ENCODE results near the gene HAO1. TPM values are rescaled to one million over a fixed set of nuclear protein-coding genes. Genes with fewer than 3 reads are reported as not detected.

The HAO1 gene
- total RNA-seq, 1 experiment from 2014 or later = not detected

GRCh38 chr20:7938058-7938457 is 2.2 kb downstream of the HAO1 start:
- no peak overlapping the region for H3K4me3 Mint-ChIP-seq (ENCODE audit: unreplicated experiment)
- no peaks in the 10 kb centered on the region for H3K27me3 Mint-ChIP-seq (ENCODE audit: insufficient read depth, unreplicated experiment)
- no TSS peak for BruUV-seq (replicated peaks)
- H3K27ac Mint-ChIP-seq (ENCODE audit: low read depth, unreplicated experiment) = no peak overlapping the region
- ChIA-PET CTCF (interaction anchor here (0.6 to 11.9 kb wide), 12 partner anchors 11 to 1164 kb away, joined by 3 to 277 read pairs (median 5); no protein-coding TSS in a partner anchor), POLR2A (interaction anchor here (0.8 to 2.5 kb wide), 4 partner anchors 9 to 785 kb away, joined by 3 to 19 read pairs (median 4); partner anchors contain the start of gene TMX4)
- DNase-seq (ENCODE audit: unreplicated experiment) = no peak
- TF ChIP-seq, protein P1, sequence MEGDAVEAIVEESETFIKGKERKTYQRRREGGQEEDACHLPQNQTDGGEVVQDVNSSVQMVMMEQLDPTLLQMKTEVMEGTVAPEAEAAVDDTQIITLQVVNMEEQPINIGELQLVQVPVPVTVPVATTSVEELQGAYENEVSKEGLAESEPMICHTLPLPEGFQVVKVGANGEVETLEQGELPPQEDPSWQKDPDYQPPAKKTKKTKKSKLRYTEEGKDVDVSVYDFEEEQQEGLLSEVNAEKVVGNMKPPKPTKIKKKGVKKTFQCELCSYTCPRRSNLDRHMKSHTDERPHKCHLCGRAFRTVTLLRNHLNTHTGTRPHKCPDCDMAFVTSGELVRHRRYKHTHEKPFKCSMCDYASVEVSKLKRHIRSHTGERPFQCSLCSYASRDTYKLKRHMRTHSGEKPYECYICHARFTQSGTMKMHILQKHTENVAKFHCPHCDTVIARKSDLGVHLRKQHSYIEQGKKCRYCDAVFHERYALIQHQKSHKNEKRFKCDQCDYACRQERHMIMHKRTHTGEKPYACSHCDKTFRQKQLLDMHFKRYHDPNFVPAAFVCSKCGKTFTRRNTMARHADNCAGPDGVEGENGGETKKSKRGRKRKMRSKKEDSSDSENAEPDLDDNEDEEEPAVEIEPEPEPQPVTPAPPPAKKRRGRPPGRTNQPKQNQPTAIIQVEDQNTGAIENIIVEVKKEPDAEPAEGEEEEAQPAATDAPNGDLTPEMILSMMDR (IDR thresholded peaks at IDR 0.05; ENCODE audit: unreplicated experiment) = no peak
- H3K9me3 Mint-ChIP-seq (ENCODE audit: unreplicated experiment) = no peaks in the 10 kb centered on the region
- intact Hi-C loops (cut with micrococcal nuclease) = loop anchor here (5.0 kb wide), 1 partner anchor 194 kb away; the partner anchor contains the start of gene PLCB1
- H3K4me1 Mint-ChIP-seq (ENCODE audit: insufficient read depth, unreplicated experiment) = no peaks in the 10 kb centered on the region
- no peaks in the 10 kb centered on the region for H3K36me3 Mint-ChIP-seq (ENCODE audit: insufficient read depth, unreplicated experiment)

GRCh38 chr20:7937328-7937727 is 2.9 kb downstream of the HAO1 start:
- Mint-ChIP-seq H3K36me3 (ENCODE audit: insufficient read depth, unreplicated experiment) (no peaks in the 10 kb centered on the region), H3K9me3 (ENCODE audit: unreplicated experiment) (no peaks in the 10 kb centered on the region), H3K4me1 (ENCODE audit: insufficient read depth, unreplicated experiment) (no peaks in the 10 kb centered on the region), H3K4me3 (ENCODE audit: unreplicated experiment) (no peak overlapping the region), H3K27me3 (ENCODE audit: insufficient read depth, unreplicated experiment) (no peaks in the 10 kb centered on the region), H3K27ac (ENCODE audit: low read depth, unreplicated experiment) (no peak overlapping the region)
- CTCF ChIA-PET = interaction anchor here (0.6 to 11.9 kb wide), 34 partner anchors 8 to 1171 kb away, joined by 3 to 277 read pairs (median 5); no protein-coding TSS in a partner anchor
- POLR2A ChIA-PET = interaction anchor here (1.0 to 2.5 kb wide), 3 partner anchors 8 to 785 kb away, joined by 3 to 19 read pairs (median 4); partner anchors contain the start of gene TMX4
- no TSS peak for BruUV-seq (replicated peaks)
- TF ChIP-seq, protein P1 (IDR thresholded peaks at IDR 0.05; ENCODE audit: unreplicated experiment) = no peak
- DNase-seq (ENCODE audit: unreplicated experiment) = no peak
- intact Hi-C loops (cut with micrococcal nuclease) = loop anchor here (2.0 to 5.0 kb wide), 2 partner anchors 195 to 451 kb away; partner anchors contain the start of gene PLCB1

DNA sequence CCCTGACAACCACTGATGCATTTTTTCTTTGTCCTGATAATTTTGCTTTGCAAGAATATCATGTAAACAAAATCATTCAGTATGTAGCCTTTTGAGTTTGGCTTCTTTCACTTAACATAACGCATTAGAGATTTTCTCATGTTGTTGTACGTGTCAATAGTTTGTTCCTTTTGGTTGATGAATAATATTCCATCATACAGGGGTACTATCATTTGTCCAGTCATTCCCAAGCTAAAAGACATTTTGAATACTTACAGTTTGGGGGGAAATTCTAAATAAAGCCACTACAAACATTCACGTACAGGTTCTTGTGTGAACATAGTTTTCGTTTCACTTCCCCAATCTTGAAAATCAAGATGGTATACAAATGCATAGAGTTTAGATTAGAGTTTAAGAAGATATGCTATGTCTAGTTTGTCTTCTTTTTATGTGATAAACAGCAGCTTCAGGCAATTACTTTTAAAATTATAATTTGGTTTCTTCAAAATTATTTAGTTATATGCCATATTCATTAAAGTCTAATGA is 5.2 kb downstream of the HAO1 start:
- H3K27me3 Mint-ChIP-seq (ENCODE audit: insufficient read depth, unreplicated experiment) = no peaks in the 10 kb centered on the region
- no peak overlapping the region for H3K27ac Mint-ChIP-seq (ENCODE audit: low read depth, unreplicated experiment)
- H3K36me3 Mint-ChIP-seq (ENCODE audit: insufficient read depth, unreplicated experiment) = no peaks in the 10 kb centered on the region
- CTCF ChIA-PET = interaction anchor here (0.6 to 11.9 kb wide), 8 partner anchors 10 to 1398 kb away, joined by 3 to 277 read pairs (median 4); no protein-coding TSS in a partner anchor
- no peaks in the 10 kb centered on the region for H3K4me1 Mint-ChIP-seq (ENCODE audit: insufficient read depth, unreplicated experiment)
- POLR2A ChIA-PET = interaction anchor here (1.0 to 1.8 kb wide), 2 partner anchors 10 to 787 kb away, joined by 3 to 8 read pairs; no protein-coding TSS in a partner anchor
- TF ChIP-seq, protein P1 (IDR thresholded peaks at IDR 0.05; ENCODE audit: unreplicated experiment) = no peak
- intact Hi-C loops (cut with micrococcal nuclease) = loop anchor here (5.0 kb wide), 1 partner anchor 197 kb away; the partner anchor contains the start of gene PLCB1
- no TSS peak for BruUV-seq (replicated peaks)
- H3K4me3 Mint-ChIP-seq (ENCODE audit: unreplicated experiment) = no peak overlapping the region
- no peak for DNase-seq (ENCODE audit: unreplicated experiment)
- no peaks in the 10 kb centered on the region for H3K9me3 Mint-ChIP-seq (ENCODE audit: unreplicated experiment)

- H3K9me3 Mint-ChIP-seq (ENCODE audit: unreplicated experiment) = no peaks in the 10 kb centered on the region
- TF ChIP-seq, protein P1 (IDR thresholded peaks at IDR 0.05; ENCODE audit: unreplicated experiment) = no peak
- no peaks in the 10 kb centered on the region for H3K27me3 Mint-ChIP-seq (ENCODE audit: insufficient read depth, unreplicated experiment)
- H3K4me1 Mint-ChIP-seq (ENCODE audit: insufficient read depth, unreplicated experiment) = no peaks in the 10 kb centered on the region
- CTCF ChIA-PET = interaction anchor here (0.7 to 11.9 kb wide), 4 partner anchors 25 to 787 kb away, joined by 3 to 277 read pairs (median 4); no protein-coding TSS in a partner anchor
- H3K4me3 Mint-ChIP-seq (ENCODE audit: unreplicated experiment) = no peak overlapping the region
- POLR2A ChIA-PET = interaction anchor here (0.5 kb wide), 1 partner anchor 923 kb away, joined by 3 read pairs; no protein-coding TSS in a partner anchor
- no TSS peak for BruUV-seq (replicated peaks)
- H3K36me3 Mint-ChIP-seq (ENCODE audit: insufficient read depth, unreplicated experiment) = no peaks in the 10 kb centered on the region
- intact Hi-C loops (cut with micrococcal nuclease) = no loop called here
- no peak overlapping the region for H3K27ac Mint-ChIP-seq (ENCODE audit: low read depth, unreplicated experiment)
- DNase-seq (ENCODE audit: unreplicated experiment) = no peak
These were observed 6.9 kb downstream of the HAO1 start for GRCh38 chr20:7933346-7933745.
